ENCODE data around the gene RCSD1. TPM values are rescaled to one million over a fixed set of nuclear protein-coding genes. Genes with fewer than 3 reads are reported as not detected.
"Not testable (repeated sequence)": the region's sequence is repeated elsewhere in the genome, so short reads cannot be mapped to it uniquely, and the experiment has no call there.

The RCSD1 gene
- total RNA-seq, 2 donors from 2014 or later, result 4.7 to 5.6 TPM

DNA sequence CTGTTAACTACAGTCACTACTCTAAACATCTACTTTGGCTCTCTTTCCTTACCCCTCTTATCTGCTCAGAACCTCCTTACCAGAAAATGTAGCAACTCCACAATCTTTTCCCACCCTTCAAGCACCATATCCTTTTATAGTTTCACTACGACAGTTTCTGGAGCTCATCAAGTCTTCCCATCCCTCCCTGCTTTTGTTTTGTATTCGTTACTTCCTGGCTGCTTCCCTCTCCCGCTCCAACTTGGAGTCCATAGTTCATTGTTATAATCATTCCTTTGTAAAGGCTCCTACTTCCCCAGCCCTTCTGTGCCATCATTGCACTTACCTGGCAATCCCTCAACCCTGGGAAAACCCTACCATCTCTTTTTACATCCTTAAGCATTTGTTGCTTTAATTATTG is 109.7 kb downstream of the RCSD1 start:
- no peaks in the 10 kb centered on the region for H3K4me1 ChIP-seq
- no peak for TF ChIP-seq POLR2A (IDR thresholded peaks at IDR 0.05)
- TF ChIP-seq, protein P1, sequence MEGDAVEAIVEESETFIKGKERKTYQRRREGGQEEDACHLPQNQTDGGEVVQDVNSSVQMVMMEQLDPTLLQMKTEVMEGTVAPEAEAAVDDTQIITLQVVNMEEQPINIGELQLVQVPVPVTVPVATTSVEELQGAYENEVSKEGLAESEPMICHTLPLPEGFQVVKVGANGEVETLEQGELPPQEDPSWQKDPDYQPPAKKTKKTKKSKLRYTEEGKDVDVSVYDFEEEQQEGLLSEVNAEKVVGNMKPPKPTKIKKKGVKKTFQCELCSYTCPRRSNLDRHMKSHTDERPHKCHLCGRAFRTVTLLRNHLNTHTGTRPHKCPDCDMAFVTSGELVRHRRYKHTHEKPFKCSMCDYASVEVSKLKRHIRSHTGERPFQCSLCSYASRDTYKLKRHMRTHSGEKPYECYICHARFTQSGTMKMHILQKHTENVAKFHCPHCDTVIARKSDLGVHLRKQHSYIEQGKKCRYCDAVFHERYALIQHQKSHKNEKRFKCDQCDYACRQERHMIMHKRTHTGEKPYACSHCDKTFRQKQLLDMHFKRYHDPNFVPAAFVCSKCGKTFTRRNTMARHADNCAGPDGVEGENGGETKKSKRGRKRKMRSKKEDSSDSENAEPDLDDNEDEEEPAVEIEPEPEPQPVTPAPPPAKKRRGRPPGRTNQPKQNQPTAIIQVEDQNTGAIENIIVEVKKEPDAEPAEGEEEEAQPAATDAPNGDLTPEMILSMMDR (IDR thresholded peaks at IDR 0.05), result no peak
- no peaks in the 10 kb centered on the region for H3K36me3 ChIP-seq (replicated peaks in 1 of 2; ENCODE audit: insufficient read depth in 1 of 2, low read depth in 2 of 2)
- no peaks in the 10 kb centered on the region for H3K9me3 ChIP-seq
- H3K27me3 ChIP-seq, result no peaks in the 10 kb centered on the region
- no peak overlapping the region for H3K27ac ChIP-seq
- intact Hi-C loops (cut with DNase I), result no loop called here
- 72 to 74% methylated on average over 3 of the region's 3 CpGs for WGBS, 2 donors
- no peak overlapping the region for H3K4me3 ChIP-seq
- DNase-seq, result no peak
- ATAC-seq, result no peak

DNA sequence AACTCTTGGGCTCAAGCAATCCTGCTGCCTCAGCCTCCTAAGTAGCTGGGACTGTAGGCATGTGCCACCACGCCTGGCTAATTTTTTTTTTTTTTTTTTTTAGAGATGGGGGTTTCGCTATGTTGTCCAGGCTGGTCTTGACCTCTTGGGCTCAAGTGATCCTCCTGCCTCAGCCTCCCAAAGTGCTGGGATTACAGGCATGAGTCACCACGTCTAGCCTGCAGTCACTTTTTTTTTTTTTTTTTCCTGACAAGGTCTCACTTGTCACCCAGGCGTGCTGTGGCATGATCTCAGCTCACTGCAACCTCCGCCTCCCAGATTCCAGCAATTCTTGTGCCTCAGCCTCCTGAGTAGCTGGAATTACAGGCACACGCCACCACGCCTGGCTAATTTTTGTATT is 111.1 kb downstream of the RCSD1 start:
- ATAC-seq; H3K27ac ChIP-seq; DNase-seq; intact Hi-C loops (cut with DNase I); H3K4me3 ChIP-seq; H3K36me3 ChIP-seq (replicated peaks in 1 of 2; ENCODE audit: insufficient read depth in 1 of 2, low read depth in 2 of 2); H3K4me1 ChIP-seq; H3K9me3 ChIP-seq; H3K27me3 ChIP-seq: not testable (repeated sequence)
- 95% methylated on average over 7 of the region's 7 CpGs for WGBS, 2 donors

DNA sequence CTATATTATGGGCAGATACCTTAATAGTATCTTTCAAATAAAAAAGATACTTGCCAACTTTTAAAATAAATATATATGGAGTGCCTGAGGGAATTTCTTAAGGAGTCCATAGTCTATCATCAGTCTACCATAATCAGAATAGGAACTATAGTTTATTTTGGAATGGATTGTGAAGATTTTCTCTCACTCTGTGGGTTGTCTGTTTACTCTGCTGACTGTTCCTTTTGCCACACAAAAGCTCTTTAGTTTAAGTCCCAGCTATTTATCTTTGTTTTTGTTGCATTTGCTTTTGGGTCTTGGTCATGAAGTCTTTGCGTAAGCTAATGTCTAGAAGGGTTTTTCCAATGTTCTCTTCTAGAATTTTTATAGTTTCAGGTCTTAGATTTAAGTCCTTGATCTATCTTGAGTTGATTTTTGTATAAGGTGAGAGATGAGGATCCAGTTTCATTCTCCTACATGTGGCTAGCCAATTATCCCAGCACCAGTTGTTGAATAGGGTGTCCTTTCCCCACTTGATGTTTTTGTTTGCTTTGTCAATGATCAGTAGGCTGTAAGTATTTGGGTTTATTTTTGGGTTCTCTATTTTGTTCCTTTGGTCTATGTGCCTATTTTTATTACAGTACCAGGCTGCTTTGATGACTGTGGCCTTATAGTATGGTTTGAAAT is 112.5 kb downstream of the RCSD1 start:
- H3K27ac ChIP-seq; ATAC-seq; H3K4me1 ChIP-seq; intact Hi-C loops (cut with DNase I); H3K27me3 ChIP-seq; H3K4me3 ChIP-seq; DNase-seq; H3K9me3 ChIP-seq; H3K36me3 ChIP-seq (replicated peaks in 1 of 2; ENCODE audit: insufficient read depth in 1 of 2, low read depth in 2 of 2): not testable (repeated sequence)
- WGBS, 2 donors, result 95 to 100% methylated on average over 1 of the region's 1 CpG

DNA sequence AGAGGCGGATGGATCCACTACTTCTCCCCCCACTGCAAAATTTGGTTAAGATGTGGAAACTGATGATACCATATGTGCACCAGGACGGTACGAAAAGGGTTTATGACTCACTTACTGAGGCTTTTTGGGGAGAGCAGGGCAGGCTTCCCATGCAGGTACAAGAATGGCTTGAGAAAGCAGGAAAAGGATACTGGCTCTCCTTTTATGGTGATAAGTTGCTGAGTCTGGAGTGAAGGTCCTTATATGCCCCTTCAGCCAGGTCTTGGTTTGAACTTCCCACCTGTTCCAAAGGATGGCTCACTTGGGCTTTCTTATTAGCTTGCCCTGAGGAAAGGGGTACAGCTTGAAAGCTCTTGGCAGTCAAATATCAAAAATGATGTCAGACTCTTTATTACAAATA is 114.9 kb downstream of the RCSD1 start:
- ATAC-seq, result no peak
- Histone ChIP-seq H3K4me3 (no peak overlapping the region), H3K27me3 (no peaks in the 10 kb centered on the region), H3K4me1 (peaks cover 7% of the 10 kb centered on the region), H3K27ac (no peak overlapping the region), H3K36me3 (replicated peaks in 1 of 2; ENCODE audit: insufficient read depth in 1 of 2, low read depth in 2 of 2) (no peaks in the 10 kb centered on the region), H3K9me3 (no peaks in the 10 kb centered on the region)
- no peak for DNase-seq
- 95 to 100% methylated on average over 3 of the region's 3 CpGs for WGBS, 2 donors
- TF ChIP-seq POLR2A (IDR thresholded peaks at IDR 0.05), result no peak
- TF ChIP-seq, protein P1 (IDR thresholded peaks at IDR 0.05), result no peak
- intact Hi-C loops (cut with DNase I), result no loop called here

DNA sequence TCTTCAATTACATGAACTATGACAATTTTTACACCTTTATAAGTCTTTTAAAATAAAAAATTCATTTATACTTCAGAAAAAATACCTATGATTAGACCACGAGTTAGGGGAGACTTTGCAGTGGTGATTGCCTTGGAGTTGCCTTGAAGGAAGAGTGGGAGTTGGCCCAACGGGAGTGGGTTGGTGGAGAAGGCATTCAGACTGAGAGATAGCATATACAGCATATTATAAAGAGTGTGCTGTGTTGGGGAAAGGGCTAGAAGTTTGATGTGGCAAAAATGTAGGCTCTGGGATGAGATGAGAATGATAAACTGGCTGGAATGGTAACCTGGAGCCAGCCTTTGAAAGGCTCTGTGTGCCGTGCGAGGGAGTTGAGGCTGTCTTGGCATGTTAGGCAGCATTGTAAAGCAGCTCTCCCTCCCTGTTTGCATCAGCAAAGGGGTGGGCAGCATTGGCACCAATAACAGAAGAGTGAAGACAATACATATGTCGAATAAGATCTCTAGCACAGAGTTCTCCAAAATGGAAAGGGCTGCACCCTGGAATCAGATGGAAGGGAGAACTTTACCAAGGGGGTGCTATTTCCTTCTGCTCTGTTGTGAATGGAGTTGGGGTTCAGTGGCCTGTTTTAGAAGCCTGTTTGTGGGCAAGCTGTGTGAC is 116.1 kb downstream of the RCSD1 start:
- Histone ChIP-seq H3K27me3 (no peaks in the 10 kb centered on the region), H3K36me3 (replicated peaks in 1 of 2; ENCODE audit: insufficient read depth in 1 of 2, low read depth in 2 of 2) (no peaks in the 10 kb centered on the region), H3K9me3 (no peaks in the 10 kb centered on the region), H3K27ac (no peak overlapping the region), H3K4me1 (peaks cover 7% of the 10 kb centered on the region), H3K4me3 (no peak overlapping the region)
- no peak for DNase-seq
- TF ChIP-seq, protein P1 (IDR thresholded peaks at IDR 0.05), result no peak
- no peak for TF ChIP-seq POLR2A (IDR thresholded peaks at IDR 0.05)
- WGBS, 2 donors, result 67 to 92% methylated on average over 5 of the region's 5 CpGs
- intact Hi-C loops (cut with DNase I), result no loop called here
- no peak for ATAC-seq
